Activated naive CD8-positive, alpha-beta T cell treated with anti-CD3 and anti-CD28 coated beads, Interleukin-2, amount 50 U/mL, for 24 hours (primary cell): Measurements from ENCODE around the gene NOD2.

Experiments used
- ATAC-seq: fragments of 150-1000 bp; cut with Tn5 transposase; one replicate; pipeline ENCODE4 v1.10.0; 2021
- DNase-seq: peaks from one replicate; pipeline ENCODE4 v3.0.0; 2021
- H3K27ac Mint-ChIP-seq: one replicate; pipeline ENCODE4 v1.8.0; 2021; ENCODE audit warnings: mild to moderate bottlenecking, mixed read lengths
- H3K27me3 Mint-ChIP-seq: one replicate; pipeline ENCODE4 v1.8.0; 2021; ENCODE audit warnings: mixed read lengths
- H3K36me3 Mint-ChIP-seq: one replicate; pipeline ENCODE4 v1.8.0; 2021; ENCODE audit warnings: low read depth, mixed read lengths
- H3K4me1 Mint-ChIP-seq: one replicate; pipeline ENCODE4 v1.8.0; 2021; ENCODE audit warnings: mixed read lengths
- H3K4me3 Mint-ChIP-seq: one replicate; pipeline ENCODE4 v1.8.0; 2021; ENCODE audit warnings: mild to moderate bottlenecking, moderate library complexity, mixed read lengths
- H3K9me3 Mint-ChIP-seq: one replicate; pipeline ENCODE4 v1.8.0; 2021; ENCODE audit warnings: mixed read lengths

Gene NOD2

GRCh38 chr16:50778284-50779163 lies 85.1 kb downstream of the NOD2 start:
- peak; percentile 84 for ATAC-seq
- peaks cover 44% of the 10 kb centered on the region for H3K36me3 Mint-ChIP-seq
- DNase-seq, result no peak
- H3K9me3 Mint-ChIP-seq, result no peaks in the 10 kb centered on the region
- no peak overlapping the region for H3K4me3 Mint-ChIP-seq
- peaks cover 49% of the 10 kb centered on the region for H3K4me1 Mint-ChIP-seq
- no peaks in the 10 kb centered on the region for H3K27me3 Mint-ChIP-seq
- H3K27ac Mint-ChIP-seq, result peak overlapping the region; percentile 13

- Mint-ChIP-seq H3K27me3 (no peaks in the 10 kb centered on the region), H3K4me1 (peaks cover 33% of the 10 kb centered on the region), H3K4me3 (no peak overlapping the region), H3K9me3 (no peaks in the 10 kb centered on the region), H3K36me3 (peaks cover 57% of the 10 kb centered on the region), H3K27ac (peak overlapping the region; percentile 19)
- DNase-seq (no peak), ATAC-seq (no peak)
Observed at GRCh38 chr16:50781043-50781442, 87.6 kb downstream of the NOD2 start.

DNA sequence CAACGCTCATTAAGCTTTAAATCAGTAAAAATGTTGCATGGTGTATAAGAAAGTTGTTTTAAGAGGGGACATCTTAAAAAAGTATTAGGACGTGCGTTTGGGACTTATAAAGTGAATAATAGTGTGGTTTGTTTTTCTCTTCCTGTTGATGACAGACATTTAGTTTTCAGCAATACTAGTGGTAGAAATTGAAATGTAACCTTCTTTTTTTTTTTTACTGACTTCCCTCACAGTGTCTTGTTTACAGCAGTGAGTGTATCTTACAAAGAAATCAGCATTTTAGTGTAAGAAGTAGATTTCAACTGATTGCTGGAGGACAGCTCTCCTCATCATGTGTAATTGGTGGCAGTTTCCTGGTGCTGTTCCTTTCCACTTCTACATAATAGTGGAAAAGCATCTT lies 88.1 kb downstream of the NOD2 start:
- Mint-ChIP-seq H3K27ac (no peak overlapping the region), H3K36me3 (peaks cover 61% of the 10 kb centered on the region), H3K4me3 (no peak overlapping the region), H3K27me3 (no peaks in the 10 kb centered on the region), H3K4me1 (peaks cover 33% of the 10 kb centered on the region), H3K9me3 (no peaks in the 10 kb centered on the region)
- ATAC-seq (no peak), DNase-seq (no peak)
